ENCODE measurements around the gene TSEN15.

DNA sequence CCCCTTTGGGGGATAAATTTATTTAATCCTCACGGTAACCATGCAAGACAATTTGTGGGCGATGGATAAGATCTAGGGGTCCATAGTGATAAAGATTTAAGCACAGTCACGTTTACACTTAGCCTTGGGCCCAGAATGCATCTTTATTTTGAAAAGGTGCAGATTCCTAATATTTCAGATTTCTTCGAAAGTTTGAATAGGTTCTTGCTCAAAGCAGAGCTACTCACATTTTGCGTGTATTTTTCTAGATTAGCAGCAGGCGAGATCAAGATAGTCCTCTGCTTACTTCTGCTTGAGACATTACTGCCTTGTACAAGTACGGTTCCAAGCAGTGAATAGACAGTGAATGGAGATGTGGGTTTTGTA is 647 bp downstream of the TSEN15 start:
- TF ChIP-seq, protein P1, sequence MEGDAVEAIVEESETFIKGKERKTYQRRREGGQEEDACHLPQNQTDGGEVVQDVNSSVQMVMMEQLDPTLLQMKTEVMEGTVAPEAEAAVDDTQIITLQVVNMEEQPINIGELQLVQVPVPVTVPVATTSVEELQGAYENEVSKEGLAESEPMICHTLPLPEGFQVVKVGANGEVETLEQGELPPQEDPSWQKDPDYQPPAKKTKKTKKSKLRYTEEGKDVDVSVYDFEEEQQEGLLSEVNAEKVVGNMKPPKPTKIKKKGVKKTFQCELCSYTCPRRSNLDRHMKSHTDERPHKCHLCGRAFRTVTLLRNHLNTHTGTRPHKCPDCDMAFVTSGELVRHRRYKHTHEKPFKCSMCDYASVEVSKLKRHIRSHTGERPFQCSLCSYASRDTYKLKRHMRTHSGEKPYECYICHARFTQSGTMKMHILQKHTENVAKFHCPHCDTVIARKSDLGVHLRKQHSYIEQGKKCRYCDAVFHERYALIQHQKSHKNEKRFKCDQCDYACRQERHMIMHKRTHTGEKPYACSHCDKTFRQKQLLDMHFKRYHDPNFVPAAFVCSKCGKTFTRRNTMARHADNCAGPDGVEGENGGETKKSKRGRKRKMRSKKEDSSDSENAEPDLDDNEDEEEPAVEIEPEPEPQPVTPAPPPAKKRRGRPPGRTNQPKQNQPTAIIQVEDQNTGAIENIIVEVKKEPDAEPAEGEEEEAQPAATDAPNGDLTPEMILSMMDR (IDR thresholded peaks at IDR 0.05), result no peak
- no peak for TF ChIP-seq POLR2A (IDR thresholded peaks at IDR 0.05)
